Stomach (tissue), 9 donors: ENCODE data around the gene NTM. TPM values are rescaled to one million over a fixed set of nuclear protein-coding genes. Genes with fewer than 3 reads are reported as not detected.
A peak's percentile ranks its signal among the peaks of the same experiment; 100 is the strongest.
"Not testable (repeated sequence)": the region's sequence is repeated elsewhere in the genome, so short reads cannot be mapped to it uniquely, and the experiment has no call there.

Experiments
- DNase-seq, 2 donors: peaks; one replicate each; pipeline versions ENCODE4 v3.0.0 to v3.0.0-alpha.2; 2013 to 2019
- H3K27ac ChIP-seq, 5 donors: fragments of 200-600 bp in 4 of 5; sonication (generic) in 4 of 5; one replicate each; pipeline ENCODE4 v1.5.1; 2013 to 2019; ENCODE audit warnings: mild to moderate bottlenecking in 1 of 5, moderate library complexity in 1 of 5
- H3K27me3 ChIP-seq, 3 donors: fragments of 200-600 bp; sonication (generic); one replicate each; pipeline ENCODE4 v1.5.1; 2017 to 2019; ENCODE audit warnings: mixed run types in 1 of 3
- H3K36me3 ChIP-seq, 4 donors: fragments of 200-600 bp; sonication (generic); 1 replicate in 3 of 4; 2 replicates in 1 of 4; pipeline ENCODE4 v1.5.1; 2016 to 2019
- H3K4me1 ChIP-seq, 4 donors: fragments of 200-600 bp; sonication (generic); one replicate each; pipeline ENCODE4 v1.5.1; 2016 to 2019
- H3K4me3 ChIP-seq, 4 donors: fragments of 200-600 bp; sonication (generic) in 3 of 4; one replicate each; pipeline ENCODE4 v1.5.1; 2016 to 2019; ENCODE audit warnings: mild to moderate bottlenecking in 1 of 4
- H3K9me3 ChIP-seq, 4 donors: fragments of 200-600 bp; sonication (generic); one replicate each; pipeline ENCODE4 v1.5.1; 2016 to 2019
- CTCF ChIP-seq, 7 experiments: fragments of 450-650 bp in 4 of 7; fragments of 200-600 bp in 3 of 7; sonication (generic) in 3 of 7; IDR thresholded peaks; one replicate each; pipeline ENCODE4 v1.5.1; 2016 to 2019; ENCODE audit warnings: antibody characterized with exemption in 7 of 7, control low read depth in 2 of 7, mild to moderate bottlenecking in 1 of 7
- EP300 ChIP-seq: sonication (generic); formaldehyde crosslinking; IDR thresholded peaks from one replicate; pipeline ENCODE4 v1.6.1; 2017; ENCODE audit warnings: antibody characterized with exemption
- POLR2A ChIP-seq, 4 donors: fragments of 450-650 bp; IDR thresholded peaks; one replicate each; pipeline ENCODE4 v1.6.1; 2016; ENCODE audit warnings: antibody characterized with exemption in 4 of 4, control low read depth in 2 of 4, mild to moderate bottlenecking in 1 of 4, moderate library complexity in 1 of 4
- POLR2AphosphoS5 ChIP-seq, 3 donors: sonication (generic); formaldehyde crosslinking; IDR thresholded peaks; one replicate each; pipeline ENCODE4 v1.6.1; 2016; ENCODE audit warnings: antibody characterized with exemption in 3 of 3
- WGBS, 5 donors: extraction: QIAGEN DNeasy Blood & Tissue Kit in 3 of 5; methylation state at CpG; one replicate each; pipeline versions ENCODE4 v1.1.5 to v1.1.7; 2013 to 2018; 5-methylcytosine and 5-hydroxymethylcytosine counted together
- intact Hi-C: fragments of 100-400 bp; cut with DNase I; formaldehyde crosslinking; loops from one replicate; pipeline ENCODE4 v1.15.1; 2023; ENCODE audit warnings: low total_unique reads
- polyA plus RNA-seq, 3 donors: library from polyadenylated mRNA; stranded (reverse); fragments of 200-250 nt; gene quantifications; one replicate each; pipeline ENCODE4 v1.2.3, GENCODE V29; 2013
- total RNA-seq, 5 donors: library from RNA; depleted of rRNA; stranded (reverse); fragments of >200 nt; gene quantifications; one replicate each; pipeline versions ENCODE4 v1.1.0 to v1.2.3, GENCODE V29; 2014 to 2016
- donor health status: healthy with polysubstance abuse.
- donor health status: Bipolar disorder and iron deficiency.
- donor health status: healthy.

The NTM gene
- total and polyA plus RNA-seq, 8 donors = 0.50 to 8.4 (median 1.3) TPM; not detected in 3

- no peaks in the 10 kb centered on the region for H3K36me3 ChIP-seq
- 51 to 74% (median 60%) methylated on average over 3 of the region's 3 CpGs for WGBS, 5 donors
- intact Hi-C loops = no loop called here
- H3K4me1 ChIP-seq = peaks cover 0 to 6% (median 0%) of the 10 kb centered on the region in 4 donors
- H3K9me3 ChIP-seq = no peaks in the 10 kb centered on the region
- no peak for DNase-seq
- H3K27me3 ChIP-seq = no peaks in the 10 kb centered on the region
- H3K27ac ChIP-seq = no peak overlapping the region
- TF ChIP-seq POLR2A (IDR thresholded peaks at IDR 0.05) = no peak
- no peak for TF ChIP-seq CTCF (IDR thresholded peaks at IDR 0.05)
- no peak overlapping the region for H3K4me3 ChIP-seq
These were observed 51.6 kb downstream of the NTM start for GRCh38 chr11:131422029-131422428.

GRCh38 chr11:131422496-131422895 is 52.1 kb downstream of the NTM start:
- Histone ChIP-seq H3K9me3 (no peaks in the 10 kb centered on the region), H3K4me3 (no peak overlapping the region), H3K27me3 (no peaks in the 10 kb centered on the region), H3K4me1 (peaks cover 0 to 6% (median 0%) of the 10 kb centered on the region in 4 donors), H3K36me3 (no peaks in the 10 kb centered on the region), H3K27ac (no peak overlapping the region)
- no peak for TF ChIP-seq EP300
- no peak for TF ChIP-seq POLR2A (IDR thresholded peaks at IDR 0.05)
- TF ChIP-seq CTCF (IDR thresholded peaks at IDR 0.05) = no peak
- TF ChIP-seq POLR2AphosphoS5 (IDR thresholded peaks at IDR 0.05) = no peak
- intact Hi-C loops = no loop called here
- peak in 1 of 2 donors; percentile 25 for DNase-seq
- WGBS, 5 donors = 42 to 53% (median 47%) methylated on average over 4 of the region's 4 CpGs

GRCh38 chr11:131423688-131424087 is 53.3 kb downstream of the NTM start:
- H3K4me1 ChIP-seq = peaks cover 0 to 6% (median 0%) of the 10 kb centered on the region in 4 donors
- no peak overlapping the region for H3K27ac ChIP-seq
- H3K27me3 ChIP-seq = no peaks in the 10 kb centered on the region
- DNase-seq = peak in 1 of 2 donors; percentile 6
- H3K4me3 ChIP-seq = no peak overlapping the region
- H3K36me3 ChIP-seq = no peaks in the 10 kb centered on the region
- 44 to 61% (median 49%) methylated on average over 4 of the region's 4 CpGs for WGBS, 5 donors
- H3K9me3 ChIP-seq = no peaks in the 10 kb centered on the region
- TF ChIP-seq EP300 (no peak), POLR2A (IDR thresholded peaks at IDR 0.05) (no peak), POLR2AphosphoS5 (IDR thresholded peaks at IDR 0.05) (no peak), CTCF (IDR thresholded peaks at IDR 0.05) (no peak)
- intact Hi-C loops = no loop called here

GRCh38 chr11:131424257-131424876 is 54.0 kb downstream of the NTM start:
- DNase-seq, intact Hi-C loops, H3K9me3 ChIP-seq, H3K27ac ChIP-seq, H3K4me3 ChIP-seq, H3K36me3 ChIP-seq, H3K4me1 ChIP-seq, H3K27me3 ChIP-seq: not testable (repeated sequence)
- 55 to 76% (median 69%) methylated on average over 7 to 8 of the region's 8 CpGs for whole genome bisulfite sequencing, 5 donors

GRCh38 chr11:131425285-131425684 is 54.9 kb downstream of the NTM start:
- Histone ChIP-seq H3K4me3 (no peak overlapping the region), H3K27me3 (no peaks in the 10 kb centered on the region), H3K36me3 (no peaks in the 10 kb centered on the region), H3K27ac (no peak overlapping the region), H3K9me3 (no peaks in the 10 kb centered on the region), H3K4me1 (peaks cover 0 to 6% (median 0%) of the 10 kb centered on the region in 4 donors)
- no peak for TF ChIP-seq POLR2AphosphoS5 (IDR thresholded peaks at IDR 0.05)
- no peak for TF ChIP-seq EP300
- TF ChIP-seq CTCF (IDR thresholded peaks at IDR 0.05) = no peak
- no peak for TF ChIP-seq POLR2A (IDR thresholded peaks at IDR 0.05)
- 28 to 55% (median 30%) methylated on average over 5 of the region's 5 CpGs for WGBS, 5 donors
- intact Hi-C loops = no loop called here
- DNase-seq = peak in 1 of 2 donors; percentile 42
